Adrenal gland (tissue), 19 donors: ENCODE measurements around the gene UGDH. TPM values are rescaled to one million over a fixed set of nuclear protein-coding genes. Genes with fewer than 3 reads are reported as not detected.
A peak's percentile ranks its signal among the peaks of the same experiment; 100 is the strongest.

Source experiments
- DNase-seq, 7 donors: peaks; one replicate each; pipeline ENCODE4 v3.0.0-alpha.2; 2019 to 2020
- H3K27ac ChIP-seq, 5 donors: fragments of 200-600 bp; sonication (generic) in 4 of 5; 1 replicate in 3 of 5; 2 replicates in 2 of 5; pipeline versions ENCODE4 v1.5.1 to v1.8.0; 2016 to 2020; ENCODE audit warnings: mild to moderate bottlenecking in 1 of 5
- H3K27me3 ChIP-seq: fragments of 200-600 bp; 2 replicates; pipeline ENCODE4 v1.8.0; 2021
- H3K36me3 ChIP-seq, 2 donors: fragments of 200-600 bp; replicated peaks in 1 of 2; 1 replicate in 1 of 2; 2 replicates in 1 of 2; pipeline versions ENCODE4 v1.5.1 to v1.8.0; 2018 to 2022
- H3K4me1 ChIP-seq, 2 donors: fragments of 200-600 bp; replicated peaks in 1 of 2; 1 replicate in 1 of 2; 2 replicates in 1 of 2; pipeline versions ENCODE4 v1.5.1 to v1.8.0; 2018 to 2021
- H3K4me3 ChIP-seq, 4 donors: fragments of 200-600 bp; sonication (generic) in 3 of 4; one replicate each; pipeline ENCODE4 v1.5.1; 2016 to 2018
- H3K9me3 ChIP-seq, 3 donors: fragments of 200-600 bp; sonication (generic) in 1 of 3; replicated peaks in 1 of 3; 1 replicate in 2 of 3; 2 replicates in 1 of 3; pipeline versions ENCODE4 v1.5.1 to v1.8.0; 2016 to 2021
- CTCF ChIP-seq, 6 experiments: fragments of 450-650 bp in 4 of 6; fragments of 200-600 bp in 2 of 6; sonication (generic) in 1 of 6; IDR thresholded peaks; 1 replicate in 5 of 6; 2 replicates in 1 of 6; pipeline versions ENCODE4 v1.5.1 to v1.8.0; 2016 to 2021; ENCODE audit warnings: antibody characterized with exemption in 6 of 6, mild to moderate bottlenecking in 2 of 6, moderate library complexity in 1 of 6
- POLR2A ChIP-seq, 2 donors: fragments of 450-650 bp; IDR thresholded peaks; one replicate each; pipeline ENCODE4 v1.6.1; 2017; ENCODE audit warnings: antibody characterized with exemption in 2 of 2, mild to moderate bottlenecking in 2 of 2, moderate library complexity in 1 of 2
- WGBS, 4 donors: extraction: QIAGEN DNeasy Blood & Tissue Kit in 2 of 4; methylation state at CpG; one replicate each; pipeline versions ENCODE4 v1.1.5 to v1.1.7; 2013 to 2017; 5-methylcytosine and 5-hydroxymethylcytosine counted together
- intact Hi-C, 2 donors: fragments of 100-400 bp; cut with DNase I; formaldehyde crosslinking; loops; one replicate each; pipeline versions ENCODE4 v1.14.1 to v1.15.0; 2022 to 2023
- long read RNA-seq, 10 donors: library from polyadenylated mRNA in 3 of 10; unstranded in 2 of 10; stranded (forward) in 1 of 10; transcript quantifications; one replicate each; pipeline ENCODE4 v2.0.0 and lab custom pipeline, GENCODE V29; 2021 to 2026
- polyA plus RNA-seq, 3 donors: library from polyadenylated mRNA; stranded (reverse); fragments of 200-250 nt in 2 of 3; fragments of 350-450 nt in 1 of 3; fragmentation: Illumina TruSeq in 1 of 3; extraction: RNeasy Lipid Tissue Mini Kit (QIAGEN cat#74804) in 1 of 3; gene quantifications; one replicate each; pipeline ENCODE4 v1.2.3, GENCODE V29; 2013 to 2014
- total RNA-seq, 9 donors: library from RNA; depleted of rRNA in 4 of 9; stranded (reverse); fragments of >200 nt in 4 of 9; fragments of 120-200 nt in 1 of 9; fragmentation: NEBNext Ultra II Directional in 1 of 9; extraction: Animal tissue kit (Norgen Biotek cat#: 25700) in 1 of 9; gene quantifications; one replicate each; pipeline versions ENCODE4 v1.1.0 to v1.2.4, GENCODE V29; 2013 to 2023
- donor health status: healthy with polysubstance abuse.
- donor health status: Bipolar disorder and iron deficiency.
- donor health status: DM: yes; HTN: yes; CAD: no.
- donor health status: DM: no; HTN: no; CAD: no.
- donor health status: DM: no; HTN: no; CAD: no.
- donor health status: DM: yes; HTN: yes; CAD: no.

UGDH gene
- total RNA-seq (10 to 100 TPM; 33.7 to 93.3 (median 47.6) TPM), polyA plus RNA-seq (10 to 100 TPM; 10.6 to 70.3 (median 11.0) TPM)
- long read RNA-seq, donor 1, transcript UGDH-201 (12 exons, 3,216 nt): major isoform, 9 of 9 reads
- long read RNA-seq, donor 1, partial matches to known transcripts: 0 of 9 reads
- long read RNA-seq, donor 1, other reads (novel, unspliced or antisense): 0 of 9 reads
- long read RNA-seq, donor 2, transcript UGDH-201 (12 exons, 3,216 nt): major isoform, 5 of 5 reads
- long read RNA-seq, donor 2, partial matches to known transcripts: 0 of 5 reads
- long read RNA-seq, donor 2, other reads (novel, unspliced or antisense): 0 of 5 reads
- long read RNA-seq, donor 3, transcript UGDH-201 (12 exons, 3,216 nt): major isoform, 8 of 8 reads
- long read RNA-seq, donor 3, partial matches to known transcripts: 0 of 8 reads
- long read RNA-seq, donor 3, other reads (novel, unspliced or antisense): 0 of 8 reads
- long read RNA-seq, donor 4, transcript UGDH-201 (12 exons, 3,216 nt): major isoform, 16 of 25 reads
- long read RNA-seq, donor 4, partial matches to known transcripts: 3 of 25 reads
- long read RNA-seq, donor 4, other reads (novel, unspliced or antisense): 6 of 25 reads
- long read RNA-seq, donor 5, transcript UGDH-201 (12 exons, 3,216 nt): major isoform, 140 of 157 reads
- long read RNA-seq, donor 5, partial matches to known transcripts: 6 of 157 reads
- long read RNA-seq, donor 5, other reads (novel, unspliced or antisense): 11 of 157 reads
- long read RNA-seq, donor 6, transcript UGDH-201 (12 exons, 3,216 nt): major isoform, 10 of 12 reads
- long read RNA-seq, donor 6, partial matches to known transcripts: 0 of 12 reads
- long read RNA-seq, donor 6, other reads (novel, unspliced or antisense): 2 of 12 reads
- long read RNA-seq, donor 7, partial matches to known transcripts: 30 of 33 reads
- long read RNA-seq, donor 7, other reads (novel, unspliced or antisense): 0 of 33 reads
- long read RNA-seq, donor 8, partial matches to known transcripts: 65 of 67 reads
- long read RNA-seq, donor 8, other reads (novel, unspliced or antisense): 0 of 67 reads
- long read RNA-seq, donor 9, partial matches to known transcripts: 0 of 3 reads
- long read RNA-seq, donor 9, other reads (novel, unspliced or antisense): 0 of 3 reads
- long read RNA-seq, donor 10, transcript UGDH-201 (12 exons, 3,216 nt): major isoform, 7 of 7 reads
- long read RNA-seq, donor 10, partial matches to known transcripts: 0 of 7 reads
- long read RNA-seq, donor 10, other reads (novel, unspliced or antisense): 0 of 7 reads

GRCh38 chr4:39527296-39528060, at the start of gene UGDH:
TSS of gene UGDH (minus strand) at chr4:39527439. CDS start at chr4:39521512, 5,927 bp downstream.
- WGBS, 4 donors: 0% methylated on average over 9 to 73 of the region's 73 CpGs
- Histone ChIP-seq H3K4me3 (peak within 1 kb of the TSS; percentile 66 to 99 (median 93)), H3K27me3 (no peaks in the 10 kb centered on the region), H3K4me1 (peaks cover 9 to 43% of the 10 kb centered on the region in 2 donors), H3K27ac (peak within 1 kb of the TSS; percentile 66 to 99 (median 92)), H3K9me3 (no peaks in the 10 kb centered on the region), H3K36me3 (no peaks in the 10 kb centered on the region)
- peak; percentile 96 to 99 (median 97) for DNase-seq
- intact Hi-C loops: no loop called here
- TF ChIP-seq CTCF (IDR thresholded peaks at IDR 0.05): no peak
- peak; percentile 70 to 98 for TF ChIP-seq POLR2A (IDR thresholded peaks at IDR 0.05)

- intact Hi-C loops: no loop called here
Measured at GRCh38 chr4:39574946-39575345, 47.7 kb upstream of the UGDH start.

GRCh38 chr4:39571504-39571903, 44.3 kb upstream of the UGDH start:
- H3K27ac ChIP-seq: no peak overlapping the region
- peaks cover 0 to 3% of the 10 kb centered on the region in 2 donors for H3K4me1 ChIP-seq
- no peak overlapping the region for H3K4me3 ChIP-seq
- H3K27me3 ChIP-seq: no peaks in the 10 kb centered on the region
- 81 to 98% (median 95%) methylated on average over 6 of the region's 6 CpGs for WGBS, 4 donors
- peaks cover 0 to 8% of the 10 kb centered on the region in 2 donors for H3K36me3 ChIP-seq
- TF ChIP-seq CTCF (IDR thresholded peaks at IDR 0.05) (no peak), POLR2A (IDR thresholded peaks at IDR 0.05) (no peak)
- intact Hi-C loops: no loop called here
- H3K9me3 ChIP-seq: no peaks in the 10 kb centered on the region
- DNase-seq: no peak

More at GRCh38 chr4:39574946-39575345, 47.7 kb upstream of the UGDH start:
- TF ChIP-seq CTCF (IDR thresholded peaks at IDR 0.05) (no peak), POLR2A (IDR thresholded peaks at IDR 0.05) (no peak)
- H3K9me3 ChIP-seq: no peaks in the 10 kb centered on the region
- peaks cover 0 to 8% of the 10 kb centered on the region in 2 donors for H3K36me3 ChIP-seq
- 88 to 95% (median 93%) methylated on average over 5 of the region's 5 CpGs for WGBS, 4 donors
- H3K27ac ChIP-seq: no peak overlapping the region
- H3K27me3 ChIP-seq: no peaks in the 10 kb centered on the region
- DNase-seq: no peak
- H3K4me3 ChIP-seq: no peak overlapping the region
- H3K4me1 ChIP-seq: peaks cover 0 to 3% of the 10 kb centered on the region in 2 donors
